Myocyte (in vitro differentiated cells): ENCODE measurements around the gene TUBB3. TPM values are rescaled to one million over a fixed set of nuclear protein-coding genes. Genes with fewer than 3 reads are reported as not detected.

Source experiments
- DNase-seq: peaks from one replicate; pipeline ENCODE4 v3.0.0-alpha.2; 2012; ENCODE audit warnings: low read depth
- total RNA-seq: library from RNA; depleted of rRNA; stranded (reverse); fragments of >200 nt; gene quantifications from 2 replicates; pipeline ENCODE4 v1.2.3, GENCODE V29; 2014

The TUBB3 gene
- total RNA-seq, 1 donor from 2014 or later = 152 TPM

DNA sequence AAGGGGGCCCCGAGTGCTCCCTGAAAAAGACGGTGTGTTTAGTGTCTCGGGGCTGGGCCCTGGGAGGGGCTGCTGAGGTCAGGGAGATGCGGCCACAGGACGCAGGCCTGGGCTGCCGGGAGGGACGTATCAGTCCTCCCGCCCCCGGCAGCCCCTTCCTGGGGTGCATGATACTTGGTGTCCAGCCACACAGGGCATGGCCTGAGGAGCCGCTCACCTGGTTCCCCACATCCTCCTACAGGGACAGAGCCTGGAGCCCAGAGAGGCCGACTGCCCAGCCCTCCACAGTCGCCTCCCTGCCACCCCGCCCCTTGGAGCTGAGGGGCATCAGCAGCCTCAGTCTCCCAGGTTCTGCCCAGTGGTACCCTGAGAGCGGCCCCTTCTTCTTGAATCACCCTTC, 13.4 kb downstream of the TUBB3 start:
- DNase-seq = no peak

DNA sequence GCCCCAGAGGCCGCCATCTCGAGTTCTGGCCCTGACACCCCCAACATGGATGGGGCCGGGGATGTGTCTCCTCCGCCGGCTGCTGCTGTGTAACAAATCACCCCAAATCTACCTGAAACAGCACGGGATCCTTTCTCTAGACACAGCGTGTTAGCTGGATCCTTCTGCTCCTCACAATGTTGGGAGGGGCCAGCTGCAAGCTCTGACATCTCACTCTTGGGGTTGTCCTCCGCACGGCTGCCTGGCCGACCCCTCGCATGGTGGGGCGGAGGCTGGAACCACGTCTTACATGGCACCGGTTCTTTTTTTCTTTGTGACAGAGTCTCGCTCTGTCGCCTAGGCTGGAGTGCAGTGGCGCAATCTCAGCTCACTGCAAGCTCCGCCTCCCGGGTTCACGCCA, 13.8 kb downstream of the TUBB3 start:
- no peak for DNase-seq

DNA sequence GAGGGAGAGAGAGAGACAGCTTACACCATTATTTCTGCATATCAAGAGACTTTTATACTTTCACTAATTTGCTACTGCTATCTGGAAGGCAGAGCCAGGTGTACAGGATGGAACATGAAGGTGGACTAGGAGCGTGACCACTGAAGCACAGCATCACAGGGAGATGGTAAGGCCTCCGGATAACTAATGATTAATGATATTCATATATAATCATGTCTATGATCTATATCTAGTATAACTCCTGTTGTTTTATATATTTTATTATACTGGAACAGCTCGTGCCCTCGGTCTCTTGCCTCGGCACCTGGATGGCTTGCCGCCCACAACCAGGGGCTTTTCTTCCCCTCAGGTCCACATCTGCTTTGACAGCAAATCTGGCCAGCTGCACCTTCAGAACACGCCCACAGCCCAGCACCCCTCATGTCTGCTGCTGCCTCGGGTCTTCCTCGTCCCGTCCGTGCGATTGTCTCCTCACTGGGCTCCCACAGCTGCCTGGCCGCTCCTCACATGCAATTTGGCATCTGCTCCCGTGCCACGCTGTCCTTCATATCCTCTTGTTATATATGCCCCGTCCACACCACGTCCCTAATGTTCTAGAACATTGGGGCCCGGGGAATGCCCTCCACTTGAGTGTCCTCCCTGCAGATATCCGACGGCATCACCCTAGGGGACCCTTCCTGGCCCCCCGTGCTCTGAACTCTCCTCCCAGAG, 15.2 kb downstream of the TUBB3 start:
- no peak for DNase-seq

DNA sequence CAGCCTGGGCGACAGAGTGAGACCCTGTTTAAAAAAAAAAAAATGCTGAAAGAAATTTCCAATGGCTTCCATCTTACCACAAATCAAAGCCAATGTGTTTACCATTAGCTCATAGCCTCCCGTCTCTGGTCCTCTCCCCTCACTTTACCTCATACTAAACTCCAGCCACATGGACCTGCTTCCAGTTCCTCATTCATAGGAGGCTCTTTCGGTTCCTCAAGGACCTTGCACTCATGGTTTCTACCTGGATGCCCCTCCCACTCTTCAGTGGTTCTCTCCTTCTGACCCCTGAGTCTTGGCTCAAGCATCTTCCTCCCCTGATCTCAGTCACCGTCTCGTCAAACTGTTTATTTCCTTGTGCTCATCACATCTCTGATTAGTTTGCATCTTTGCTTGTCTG, 21.6 kb downstream of the TUBB3 start:
- no peak for DNase-seq

DNA sequence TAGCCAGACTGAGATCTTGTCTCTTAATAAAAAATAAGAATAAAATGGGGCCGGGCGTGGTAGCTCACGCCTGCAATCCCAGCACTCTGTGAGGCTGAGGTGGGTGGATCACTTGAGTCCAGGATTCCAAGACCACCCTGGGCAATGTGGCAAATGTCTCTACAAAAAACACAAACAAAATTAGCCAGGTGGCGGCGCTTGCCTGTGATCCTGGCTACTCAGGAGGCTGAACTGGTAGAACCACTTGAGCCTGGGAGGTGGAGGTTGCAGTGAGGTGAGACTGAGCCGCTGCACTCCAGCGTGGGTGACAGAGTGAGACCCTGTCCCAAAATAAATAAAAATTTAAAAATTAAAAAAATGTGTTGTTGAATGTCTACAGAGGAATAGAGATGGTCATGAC, 22.5 kb downstream of the TUBB3 start:
- no peak for DNase-seq

DNA sequence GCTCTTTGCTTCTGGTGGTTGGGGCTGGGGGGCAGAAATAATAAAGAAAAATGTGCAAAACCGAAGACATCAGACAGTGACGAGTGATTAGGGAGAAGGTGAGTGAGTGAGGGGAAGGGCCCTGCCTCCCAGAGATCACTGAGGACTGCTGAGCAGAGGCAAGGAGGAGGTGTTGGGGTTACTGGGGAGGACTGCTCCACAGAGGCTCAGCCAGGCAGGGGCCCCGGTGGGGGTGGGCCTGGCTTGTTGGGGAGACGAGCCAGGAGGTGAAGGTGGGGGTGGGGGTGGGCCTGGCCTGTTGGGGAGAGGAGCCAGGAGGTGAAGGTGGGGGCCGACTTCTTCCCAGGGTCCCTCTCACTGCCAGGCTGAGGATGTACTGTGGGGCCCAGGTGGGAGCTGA, 23.4 kb downstream of the TUBB3 start:
- no peak for DNase-seq

DNA sequence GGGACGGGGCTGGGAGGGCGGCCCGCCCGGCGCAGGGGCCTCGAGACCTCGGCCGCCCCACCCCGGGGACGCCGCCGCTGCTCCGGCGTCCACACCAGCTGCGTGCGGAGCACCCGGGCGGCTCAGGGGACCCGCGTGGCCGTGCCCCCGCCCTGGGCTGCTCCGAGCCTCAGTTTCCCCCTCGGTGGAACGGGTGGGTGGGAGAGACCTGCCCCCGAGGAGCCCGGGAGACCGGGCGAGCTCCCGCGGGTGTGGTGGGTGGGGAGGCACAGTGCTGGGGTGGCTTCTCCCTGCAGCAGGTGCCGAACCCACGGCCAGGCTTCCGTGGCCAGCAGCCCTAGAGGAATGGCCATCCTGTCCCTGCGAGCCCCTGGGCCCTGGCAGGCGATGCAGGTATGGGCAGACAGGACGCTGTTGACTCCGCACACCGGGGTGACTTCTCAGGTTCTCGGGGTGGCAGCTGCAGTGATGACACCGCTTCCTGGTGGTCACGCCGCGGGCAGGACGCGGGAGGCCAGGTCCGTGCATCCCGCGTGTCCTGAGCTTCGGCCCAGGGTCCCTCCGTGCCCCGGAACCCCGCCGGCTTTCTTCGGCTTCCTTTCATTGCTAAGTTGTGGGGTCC, 26.1 kb downstream of the TUBB3 start:
- DNase-seq = peak; percentile 3

DNA sequence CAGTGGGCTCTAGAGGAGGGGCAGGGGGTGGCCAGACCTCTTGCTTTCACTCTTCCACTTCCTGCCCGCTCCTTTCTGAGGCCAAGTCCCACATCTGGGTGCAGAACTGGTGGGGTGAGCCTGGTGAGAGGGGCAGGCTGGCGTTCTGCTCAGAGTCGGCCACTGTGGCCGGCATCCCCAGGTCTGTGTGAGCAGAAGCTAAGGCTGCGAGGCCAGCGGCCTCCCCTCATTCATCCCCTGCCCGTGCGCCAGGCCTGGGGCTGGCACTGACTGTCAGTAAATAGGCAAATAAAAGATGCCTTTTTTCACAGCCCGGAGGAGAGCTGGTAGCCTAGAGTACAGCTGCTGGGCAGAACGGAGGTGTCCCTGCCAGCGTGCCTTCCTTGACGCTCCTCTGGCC, 26.6 kb downstream of the TUBB3 start:
- DNase-seq = no peak

DNA sequence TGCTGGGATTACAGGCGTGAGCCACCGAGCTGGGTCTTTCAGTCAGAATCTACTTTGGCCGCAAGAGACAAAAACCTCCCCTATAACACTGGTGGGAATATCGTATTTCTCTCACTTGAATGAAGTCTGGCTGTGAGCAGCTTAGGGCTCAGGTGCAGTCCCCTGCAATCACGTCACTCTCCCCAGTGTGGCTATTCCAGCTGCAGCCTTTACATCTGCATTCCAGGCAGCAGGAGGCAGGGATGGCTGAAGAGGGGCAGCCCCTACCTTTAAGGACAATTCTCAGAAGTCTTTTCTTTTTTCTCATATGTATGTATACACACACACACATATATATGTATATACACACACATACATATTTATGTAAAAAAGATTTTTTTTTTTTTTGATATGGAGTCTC, 28.4 kb downstream of the TUBB3 start:
- no peak for DNase-seq

DNA sequence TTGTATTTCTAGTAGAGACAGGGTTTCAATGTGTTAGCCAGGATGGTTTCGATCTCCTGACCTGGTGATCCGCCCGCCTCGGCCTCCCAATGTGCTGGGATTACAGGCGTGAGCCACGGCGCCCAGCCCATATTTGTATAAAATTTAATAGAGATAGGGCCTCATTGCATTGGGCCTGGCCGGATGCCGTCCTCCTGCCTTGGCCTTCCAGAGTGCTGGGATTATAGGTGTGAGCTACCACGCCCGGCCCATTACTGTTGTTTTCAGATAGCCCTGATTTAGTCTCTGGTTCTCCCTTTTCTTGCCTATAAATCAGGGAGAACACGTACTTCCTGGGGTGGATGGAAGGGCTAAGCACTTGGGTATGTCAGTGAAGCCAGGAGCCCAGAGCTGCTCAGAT, 28.9 kb downstream of the TUBB3 start:
- no peak for DNase-seq

DNA sequence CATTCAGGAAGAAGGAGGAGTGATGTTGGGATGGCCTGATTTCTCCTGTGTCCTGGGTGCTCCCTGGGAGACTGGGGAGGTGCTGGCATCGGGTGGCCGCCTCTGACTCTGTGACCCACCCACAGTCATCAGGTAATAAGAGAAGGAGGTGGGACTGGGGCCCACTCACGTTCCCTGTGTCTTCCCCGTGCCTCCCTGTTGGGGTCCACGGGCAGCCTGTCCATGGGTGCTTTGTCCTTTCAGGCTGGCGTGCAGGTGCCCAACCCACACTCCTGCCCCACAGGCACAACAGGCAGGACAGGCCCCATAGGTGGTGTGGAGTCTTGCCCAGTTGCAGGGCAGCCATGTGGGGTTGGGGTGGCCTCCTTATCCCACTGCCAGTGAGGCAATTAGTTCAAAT, 29.4 kb downstream of the TUBB3 start:
- no peak for DNase-seq

DNA sequence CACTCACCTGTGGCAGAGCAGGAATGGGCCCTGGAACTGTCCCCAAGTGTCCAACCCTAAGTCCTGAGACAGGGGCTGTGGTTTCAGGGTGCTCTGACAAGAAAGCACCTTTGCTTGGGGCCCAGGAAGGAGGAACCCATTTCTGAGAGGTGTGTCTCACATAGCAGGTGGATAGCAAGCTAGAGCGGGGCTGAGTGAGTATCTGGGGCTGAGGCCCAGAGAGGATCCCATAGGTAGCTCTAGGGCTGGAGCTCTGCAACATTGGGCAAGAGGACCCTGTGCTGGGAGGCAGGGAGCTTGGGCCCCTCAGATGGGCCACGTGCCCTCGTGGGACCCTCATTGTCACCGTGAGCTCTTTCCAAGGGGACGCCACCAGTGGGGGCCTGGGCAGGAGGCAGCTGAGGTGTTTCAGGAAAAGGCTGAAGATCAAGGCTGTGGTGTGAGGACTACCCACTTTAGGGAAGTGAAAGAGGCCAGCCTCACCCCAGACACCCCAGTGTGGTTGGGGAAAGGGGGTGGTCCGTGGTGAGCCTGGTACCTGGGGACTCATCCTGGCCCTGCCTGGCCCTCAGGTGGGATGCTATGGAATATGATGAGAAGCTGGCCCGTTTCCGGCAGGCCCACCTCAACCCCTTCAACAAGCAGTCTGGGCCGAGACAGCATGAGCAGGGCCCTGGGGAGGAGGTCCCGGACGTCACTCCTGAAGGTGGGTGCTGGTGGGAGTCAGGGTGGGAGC, 30.7 kb downstream of the TUBB3 start:
- DNase-seq = no peak

DNA sequence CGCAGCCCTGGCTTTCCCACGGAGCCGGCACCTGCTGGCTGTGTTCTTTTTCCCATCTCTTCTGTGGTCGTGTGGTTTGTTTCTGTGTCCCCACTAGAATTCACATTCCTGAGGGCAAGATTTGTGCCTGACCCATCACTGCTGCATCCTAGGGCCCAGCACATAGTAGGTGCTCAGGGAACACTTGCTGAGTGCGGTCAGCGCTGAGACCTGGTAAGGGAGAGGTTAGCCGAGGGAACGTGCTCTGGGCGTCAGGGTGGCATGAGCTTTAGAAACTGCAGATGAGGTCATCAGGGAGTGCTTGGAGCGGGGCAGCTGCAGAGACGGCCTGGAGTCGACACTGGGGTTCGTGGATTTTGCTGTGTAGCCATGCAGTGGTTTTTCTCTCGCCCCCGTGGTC, 31.3 kb downstream of the TUBB3 start:
- peak; percentile 63 for DNase-seq

DNA sequence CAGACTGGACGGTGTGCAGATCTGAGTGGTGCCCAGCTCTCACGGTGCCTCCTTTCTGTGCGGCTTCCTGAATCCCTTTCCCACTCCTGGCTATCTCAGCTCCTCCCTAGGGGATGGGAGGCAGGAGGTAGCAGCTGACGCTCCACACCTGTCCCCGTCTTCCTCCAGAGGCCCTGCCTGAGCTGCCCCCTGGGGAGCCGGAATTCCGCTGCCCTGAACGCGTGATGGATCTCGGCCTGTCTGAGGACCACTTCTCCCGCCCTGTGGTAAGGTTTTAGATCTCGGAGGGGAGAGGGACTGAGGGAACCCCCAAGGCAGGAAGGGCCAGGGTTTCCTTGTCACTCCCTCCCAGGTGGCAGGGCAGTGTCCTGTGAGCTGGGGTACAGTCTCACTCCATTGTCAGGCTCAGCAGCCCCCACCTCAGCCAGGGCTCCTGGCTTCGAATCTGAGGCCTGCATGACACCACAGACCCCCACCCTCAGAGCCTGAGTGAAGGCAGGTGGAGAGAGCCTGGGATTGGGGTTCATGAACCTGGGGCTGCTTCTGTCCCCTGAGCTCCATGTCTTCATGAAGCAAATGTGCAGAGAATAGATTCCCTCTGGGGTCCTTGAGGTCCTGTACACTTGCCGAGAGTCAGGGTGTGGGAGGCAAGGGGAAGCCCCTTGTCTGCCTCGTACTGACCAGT, 32.0 kb downstream of the TUBB3 start:
- peak; percentile 3 for DNase-seq

DNA sequence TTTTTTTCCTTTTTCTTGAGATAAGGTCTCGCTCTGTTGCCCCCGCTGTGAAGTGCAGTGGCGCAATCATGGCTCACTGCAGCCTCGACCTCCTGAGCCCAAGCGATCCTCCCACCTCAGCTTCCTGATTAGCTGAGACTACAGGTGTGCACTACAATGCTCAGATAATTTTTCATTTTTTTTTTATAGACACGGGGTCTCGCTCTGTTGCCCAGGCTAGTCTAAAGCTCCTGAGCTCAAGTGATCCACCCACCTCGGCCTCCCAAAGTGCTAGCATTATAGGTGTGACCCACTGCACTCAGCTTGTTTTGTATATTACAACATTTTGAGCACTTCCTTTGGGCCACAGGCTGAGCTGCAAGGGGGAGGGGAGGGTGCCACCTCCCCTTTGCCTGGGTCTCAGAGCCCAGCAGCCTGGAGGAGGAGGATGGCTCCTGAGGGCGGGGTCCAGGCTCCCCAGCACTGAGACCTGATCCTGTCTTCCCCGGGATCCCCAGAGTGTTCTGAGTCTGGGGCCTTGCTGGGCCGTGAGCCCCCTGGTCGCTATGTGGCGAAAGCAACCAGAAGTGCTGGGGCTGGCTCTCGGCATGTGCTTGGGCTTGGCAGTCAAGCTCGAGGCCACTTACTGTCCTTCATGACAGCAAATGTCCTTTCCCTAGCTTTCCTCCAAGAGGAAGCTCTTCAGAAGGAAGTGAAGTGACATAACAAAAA, 33.5 kb downstream of the TUBB3 start:
- DNase-seq = no peak

DNA sequence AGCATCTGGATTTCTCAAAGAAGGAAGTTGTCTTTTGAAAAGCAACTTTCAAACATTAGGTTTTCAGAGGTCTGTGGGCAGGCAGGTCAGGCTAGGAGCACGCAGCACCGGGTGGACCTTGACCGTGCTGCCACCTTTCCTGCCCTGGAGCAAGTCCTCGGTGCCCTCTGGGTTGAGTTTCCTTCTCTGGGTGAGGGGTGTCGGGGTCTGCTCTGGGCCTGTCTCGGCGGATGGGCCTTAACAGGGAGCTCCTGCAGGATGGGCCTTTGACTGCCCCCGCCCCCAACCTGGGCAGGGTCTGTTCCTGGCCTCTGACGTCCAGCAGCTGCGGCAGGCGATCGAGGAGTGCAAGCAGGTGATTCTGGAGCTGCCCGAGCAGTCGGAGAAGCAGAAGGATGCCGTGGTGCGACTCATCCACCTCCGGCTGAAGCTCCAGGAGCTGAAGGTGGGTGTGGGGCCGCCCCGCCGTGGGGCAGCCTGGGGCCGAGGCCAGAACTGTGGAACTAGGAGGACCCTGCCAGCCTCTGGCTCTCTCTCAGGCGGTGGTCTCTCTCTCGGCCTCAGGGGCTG, 34.2 kb downstream of the TUBB3 start:
- no peak for DNase-seq

DNA sequence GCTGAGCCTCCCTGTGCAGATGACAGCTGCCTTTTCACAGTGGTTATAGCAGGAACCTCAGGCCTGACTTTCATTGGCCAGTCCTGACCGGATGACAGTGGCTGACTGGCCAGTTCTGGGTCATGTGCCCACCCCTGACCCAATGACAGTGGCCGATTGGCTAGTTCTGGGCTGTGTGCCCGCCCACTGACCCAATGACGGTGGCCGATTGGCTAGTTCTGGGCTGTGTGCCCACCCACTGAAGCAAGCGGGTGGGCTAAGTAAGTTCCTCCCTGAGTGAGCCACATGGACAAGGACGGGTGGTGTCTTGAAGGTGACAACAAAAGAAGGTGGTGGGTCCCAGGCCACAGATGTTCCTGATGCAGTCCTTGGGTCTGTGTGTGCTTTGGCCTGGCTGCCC, 34.9 kb downstream of the TUBB3 start:
- peak; percentile 70 for DNase-seq

DNA sequence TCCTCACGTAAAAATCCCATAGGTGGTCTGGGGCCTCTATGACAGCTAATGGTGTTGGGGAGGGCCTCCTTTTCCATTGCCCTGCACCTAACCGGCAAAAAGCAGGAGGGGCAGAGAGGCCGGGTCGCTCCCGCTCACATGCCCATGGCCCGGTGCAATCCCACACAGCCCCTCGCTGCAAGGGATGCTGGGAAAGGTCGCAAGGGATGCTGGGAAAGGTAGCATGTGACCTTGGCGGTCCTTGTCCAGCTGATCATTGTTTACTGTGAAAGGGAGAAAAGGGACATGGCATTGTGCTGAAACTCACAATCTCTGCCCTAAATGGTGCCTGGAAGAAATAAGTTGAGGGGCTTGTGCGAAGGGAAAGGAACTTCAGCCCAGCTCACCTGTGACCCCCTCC, 35.5 kb downstream of the TUBB3 start:
- no peak for DNase-seq

DNA sequence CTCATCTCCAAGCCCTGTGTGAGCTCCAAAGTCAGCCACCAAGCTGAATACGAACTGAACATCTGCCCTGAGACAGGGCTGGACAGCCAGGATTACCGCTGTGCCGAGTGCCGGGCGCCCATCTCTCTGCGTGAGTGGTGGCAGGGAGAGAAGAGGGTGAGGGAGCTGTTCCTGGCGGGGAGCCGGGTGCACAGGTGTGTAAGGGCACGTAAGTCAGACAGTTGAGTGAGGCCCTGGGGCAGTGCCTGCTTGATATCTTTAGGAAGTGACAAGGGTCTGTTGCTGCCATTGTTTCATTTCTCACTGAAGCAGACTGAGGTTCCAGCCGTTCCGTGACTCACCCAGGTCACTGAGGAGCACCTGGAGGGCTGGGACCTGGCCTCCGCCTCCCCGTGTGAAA, 37.8 kb downstream of the TUBB3 start:
- DNase-seq = no peak

DNA sequence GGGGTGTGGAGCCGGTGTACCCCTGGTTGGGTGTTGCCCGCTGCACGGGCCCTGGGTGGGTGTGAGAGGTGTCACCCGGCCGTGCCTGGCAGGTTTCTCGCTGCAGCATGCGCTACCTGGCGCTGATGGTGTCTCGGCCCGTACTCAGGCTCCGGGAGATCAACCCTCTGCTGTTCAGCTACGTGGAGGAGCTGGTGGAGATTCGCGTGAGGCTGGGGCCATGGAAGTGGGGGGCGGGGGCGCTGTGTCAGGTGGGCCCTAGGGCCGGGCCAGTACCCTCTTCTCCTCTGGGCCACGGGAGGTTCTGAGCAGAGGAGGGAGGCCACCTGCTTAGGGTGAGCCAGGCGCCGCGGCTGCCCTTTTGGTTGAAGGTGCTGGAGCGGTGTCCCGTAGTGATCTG, 38.8 kb downstream of the TUBB3 start:
- DNase-seq = no peak
